Endothelial cell of umbilical vein (primary cell): ENCODE results near the gene GHITM. TPM values are rescaled to one million over a fixed set of nuclear protein-coding genes. Genes with fewer than 3 reads are reported as not detected.

ENCODE experiments used
- BruUV-seq: library from RNA; stranded (reverse); fragments of 400-500 nt; replicated peaks from 2 replicates; lab custom pipeline; 2021; lab: Mats Ljungman, UMichigan
- CTCF ChIA-PET: fragments of 300-600, 350-600 bp; sonication (Branson Sonifier 250); formaldehyde crosslinking; loops from one replicate; lab custom pipeline; 2021; ENCODE audit warnings: antibody characterized with exemption, inconsistent platforms; lab: Charles Lee
- POLR2A ChIA-PET: fragments of 300-600, 350-600 bp; sonication (Branson Sonifier 250); formaldehyde crosslinking; loops from one replicate; lab custom pipeline; 2021; ENCODE audit warnings: antibody characterized with exemption, inconsistent platforms; lab: Charles Lee
- DNase-seq: peaks from one replicate; pipeline ENCODE4 v3.0.0-alpha.2; 2011; ENCODE audit warnings: low read depth, low spot score
- FAIRE-seq: peaks from 2 replicates; lab custom pipeline; 2011; peaks lifted over from hg19 to GRCh38; lab: Jason Lieb, UNC
- H2AFZ ChIP-seq: 2 replicates; pipeline ENCODE4 v1.6.0; 2012; ENCODE audit warnings: low read depth, low read length, control low read depth, inconsistent platforms
- H3K27ac ChIP-seq: 2 replicates; pipeline ENCODE4 v1.5.1; 2011; ENCODE audit warnings: low read depth, mild to moderate bottlenecking, control low read depth, low read length, moderate library complexity; ENCODE audit not compliant: insufficient read depth
- H3K27me3 ChIP-seq, 2 experiments: 2 replicates each; pipeline versions ENCODE4 v1.6.0 to v1.6.1; 2011; ENCODE audit warnings: low read length in 2 of 2, mixed read lengths in 1 of 2; ENCODE audit not compliant: control insufficient read depth in 2 of 2, insufficient read depth in 2 of 2
- H3K36me3 ChIP-seq, 2 experiments: 2 replicates in 1 of 2; 3 replicates in 1 of 2; pipeline ENCODE4 v1.5.1; 2011; ENCODE audit warnings: low read length in 2 of 2, mild to moderate bottlenecking in 1 of 2, moderate library complexity in 1 of 2; ENCODE audit not compliant: control insufficient read depth in 2 of 2, insufficient read depth in 2 of 2; ENCODE audit errors: extremely low read depth in 1 of 2
- H3K4me1 ChIP-seq: 3 replicates; pipeline ENCODE4 v1.5.1; 2011; ENCODE audit warnings: mild to moderate bottlenecking, low read length; ENCODE audit not compliant: control insufficient read depth, insufficient read depth; ENCODE audit errors: extremely low read depth
- H3K4me2 ChIP-seq: 2 replicates; pipeline ENCODE4 v1.6.1; 2011; ENCODE audit warnings: low read length, control low read depth, mixed read lengths; ENCODE audit not compliant: insufficient read depth
- H3K4me3 ChIP-seq, 3 experiments: fragments of 200-600 bp in 1 of 3; sonication (generic), shearing (Covaris generic) in 1 of 3; replicated peaks in 1 of 3; 2 replicates each; pipeline ENCODE4 v1.5.1; 2011 to 2016; ENCODE audit warnings: control low read depth in 3 of 3, low read length in 3 of 3, mild to moderate bottlenecking in 2 of 3, inconsistent platforms in 1 of 3, low read depth in 1 of 3, moderate library complexity in 1 of 3; ENCODE audit not compliant: insufficient read depth in 1 of 3
- H3K79me2 ChIP-seq: 2 replicates; pipeline ENCODE4 v1.6.0; 2012; ENCODE audit warnings: low read length, inconsistent platforms; ENCODE audit not compliant: control insufficient read depth, insufficient read depth
- H3K9ac ChIP-seq: replicated peaks from 2 replicates; pipeline ENCODE3; 2011; ENCODE audit warnings: low read length, control low read depth; ENCODE audit not compliant: insufficient read depth; ENCODE audit errors: extremely low read depth
- H3K9me1 ChIP-seq: replicated peaks from 3 replicates; pipeline ENCODE4 v1.6.0; 2011; ENCODE audit warnings: mild to moderate bottlenecking, low read length; ENCODE audit not compliant: control insufficient read depth, insufficient read depth; ENCODE audit errors: extremely low read depth
- H3K9me3 ChIP-seq: replicated peaks from 2 replicates; pipeline ENCODE4 v1.5.1; 2012; ENCODE audit warnings: low read length, inconsistent platforms; ENCODE audit not compliant: control insufficient read depth, insufficient read depth
- H4K20me1 ChIP-seq: replicated peaks from 2 replicates; pipeline ENCODE3; 2011; ENCODE audit warnings: mild to moderate bottlenecking, low read length; ENCODE audit not compliant: control insufficient read depth, insufficient read depth; ENCODE audit errors: extremely low read depth
- CTCF ChIP-seq, 2 donors: IDR thresholded peaks; 1 replicate in 1 of 2; 2 replicates in 1 of 2; pipeline ENCODE4 v1.5.1; 2011; ENCODE audit warnings: low read length in 2 of 2, mild to moderate bottlenecking in 2 of 2, moderate library complexity in 2 of 2, control low read depth in 1 of 2, inconsistent platforms in 1 of 2, low read depth in 1 of 2; ENCODE audit not compliant: insufficient read depth in 1 of 2; ENCODE audit errors: extremely low read depth in 1 of 2
- EZH2 ChIP-seq: IDR thresholded peaks from 2 replicates; pipeline ENCODE4 v1.6.1; 2012; ENCODE audit warnings: borderline replicate concordance, low read depth, mild to moderate bottlenecking, moderate library complexity, low read length, inconsistent platforms; ENCODE audit not compliant: severe bottlenecking
- FOS ChIP-seq: IDR thresholded peaks from 2 replicates; pipeline ENCODE4 v1.6.1; 2011; ENCODE audit warnings: mild to moderate bottlenecking, low read length, moderate library complexity, borderline replicate concordance; ENCODE audit not compliant: insufficient read depth
- GATA2 ChIP-seq: IDR thresholded peaks from 2 replicates; pipeline ENCODE4 v1.7.0; 2011; ENCODE audit warnings: low read depth, mild to moderate bottlenecking, moderate library complexity, mixed read lengths, low read length; ENCODE audit not compliant: insufficient read length, insufficient read depth
- JUN ChIP-seq: IDR thresholded peaks from 2 replicates; pipeline ENCODE4 v1.6.1; 2011; ENCODE audit warnings: borderline replicate concordance, low read depth; ENCODE audit not compliant: insufficient read length, insufficient read depth
- MYC ChIP-seq: IDR thresholded peaks from one replicate; pipeline ENCODE4 v1.6.1; 2011; ENCODE audit warnings: mild to moderate bottlenecking, low read depth, low read length
- POLR2A ChIP-seq: IDR thresholded peaks from 2 replicates; pipeline ENCODE4 v1.6.1; 2012; ENCODE audit warnings: low read depth, mild to moderate bottlenecking, control low read depth, low read length
- POLR2AphosphoS5 ChIP-seq: IDR thresholded peaks from 2 replicates; pipeline ENCODE4 v1.6.1; 2012; ENCODE audit warnings: low read depth, mild to moderate bottlenecking, control low read depth, low read length, moderate library complexity; ENCODE audit not compliant: insufficient read depth
- dilution Hi-C: fragments of 300-500 bp; cut with MboI; formaldehyde crosslinking; loops from one replicate; pipeline ENCODE4 v1.15.0; 2019; ENCODE audit warnings: low sequenced_read_pairs; ENCODE audit not compliant: extremely low pct_ligation_motif_present
- intact Hi-C: fragments of 100-400 bp; cut with micrococcal nuclease; formaldehyde crosslinking; loops from one replicate; pipeline ENCODE4 v1.10.0; 2022
- polyA plus RNA-seq, 4 experiments: library from polyadenylated mRNA; depleted of rRNA in 3 of 4; stranded (reverse) in 3 of 4; unstranded in 1 of 4; fragments of >200 nt; gene quantifications; 2 replicates each; pipeline versions ENCODE4 v1.2.1 to v1.2.3, GENCODE V29; 2011 to 2012; ENCODE audit warnings: missing spikeins in 1 of 4
- total RNA-seq: library from RNA; stranded (reverse); gene quantifications from 2 replicates; pipeline ENCODE4 v1.2.3, GENCODE V29; 2021
- TF ChIP-seq, protein P1 (sequence below): IDR thresholded peaks from 2 replicates; pipeline ENCODE4 v1.6.1; 2011; ENCODE audit not compliant: insufficient read depth, insufficient read length

GHITM gene
- total and polyA plus RNA-seq, 2 donors (not counting 3 experiments of a cell fraction or from before 2014, with no cell fraction given): 113 to 122 TPM

- no peaks in the 10 kb centered on the region for H4K20me1 ChIP-seq
- intact Hi-C loops: no loop called here
- H3K4me1 ChIP-seq: no peaks in the 10 kb centered on the region
- peaks cover 0 to 2% of the 10 kb centered on the region in 2 experiments for H3K27me3 ChIP-seq
- ChIA-PET POLR2A (no interaction called here), CTCF (interaction anchor here (2.5 kb wide), 1 partner anchor 10 kb away, joined by 14 read pairs; no protein-coding TSS in a partner anchor)
- no peak overlapping the region for H3K27ac ChIP-seq
- TF ChIP-seq CTCF (IDR thresholded peaks at IDR 0.05; ENCODE audit: extremely low read depth in 1 of 2, insufficient read depth in 1 of 2, low read depth in 1 of 2, low read length in 2 of 2) (no peak), EZH2 (no peak), POLR2A (no peak), MYC (no peak), FOS (no peak), GATA2 (no peak), POLR2AphosphoS5 (no peak), JUN (no peak)
- TF ChIP-seq, protein P1, sequence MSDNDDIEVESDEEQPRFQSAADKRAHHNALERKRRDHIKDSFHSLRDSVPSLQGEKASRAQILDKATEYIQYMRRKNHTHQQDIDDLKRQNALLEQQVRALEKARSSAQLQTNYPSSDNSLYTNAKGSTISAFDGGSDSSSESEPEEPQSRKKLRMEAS: no peak
- no TSS peak for BruUV-seq
- no peak overlapping the region for H3K9ac ChIP-seq
- H2AFZ ChIP-seq: no peak overlapping the region
- H3K4me3 ChIP-seq: no peak overlapping the region
- H3K9me1 ChIP-seq: no peaks in the 10 kb centered on the region
- dilution Hi-C loops: no loop called here
- peaks cover 2 to 4% of the 10 kb centered on the region in 2 experiments for H3K36me3 ChIP-seq
- H3K9me3 ChIP-seq: no peaks in the 10 kb centered on the region
- DNase-seq: no peak
- no peak for FAIRE-seq
- no peaks in the 10 kb centered on the region for H3K79me2 ChIP-seq
- no peak overlapping the region for H3K4me2 ChIP-seq
These were observed 18.8 kb downstream of the GHITM start for GRCh38 chr10:84158061-84158460.
